HG03354 (cell line): ENCODE data around the gene PTGES.
"Not testable (repeated sequence)": the region's sequence is repeated elsewhere in the genome, so short reads cannot be mapped to it uniquely, and the experiment has no call there.

ENCODE experiments used
- ATAC-seq: cut with Tn5 transposase; IDR thresholded peaks from one replicate; pipeline ENCODE4 v1.9.1; 2021; ENCODE audit warnings: mild to moderate bottlenecking; ENCODE audit not compliant: unreplicated experiment, poor library complexity, severe bottlenecking

PTGES gene

DNA sequence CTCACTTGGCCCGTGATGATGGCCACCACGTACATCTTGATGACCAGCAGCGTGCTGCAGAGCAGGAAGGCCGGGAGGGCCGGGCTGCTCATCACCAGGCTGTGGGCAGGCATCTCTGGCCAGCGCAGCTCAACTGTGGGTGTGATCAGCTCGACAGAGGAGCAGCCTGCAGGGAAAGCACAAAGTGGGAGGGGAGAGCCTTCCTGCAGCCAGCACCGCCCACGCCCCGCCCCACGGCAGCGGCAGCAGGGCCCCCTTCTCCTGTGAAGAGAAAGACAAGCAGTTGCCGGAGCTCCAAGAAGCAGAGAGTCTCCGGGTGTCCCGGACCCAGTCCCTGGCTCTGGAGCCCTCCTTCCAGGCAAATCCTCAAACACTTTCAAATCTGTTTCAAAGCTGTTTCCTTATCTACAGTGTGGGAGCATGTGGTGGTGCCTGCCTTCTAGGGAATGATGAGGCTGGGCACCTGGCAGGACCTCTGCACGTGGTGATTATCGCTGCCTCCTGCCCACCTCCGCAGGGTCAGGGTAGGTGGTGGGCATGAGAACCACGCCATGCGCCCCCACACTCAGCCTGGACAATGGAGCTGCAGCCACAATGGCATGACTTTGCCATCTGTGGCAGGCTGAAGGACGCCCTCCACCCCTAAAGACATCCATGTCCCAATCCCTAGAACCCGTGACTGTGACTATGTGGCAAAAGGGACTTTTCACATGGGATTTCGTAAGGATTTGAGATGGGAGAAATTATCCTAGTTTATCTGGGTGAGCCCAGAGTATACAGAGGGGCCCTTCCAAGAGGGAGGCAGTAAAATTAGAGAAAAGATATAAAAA, at the start of gene PTGES:
Gene PTGES, minus strand, starts transcription at position 143 of the 830 bp plus-strand sequence. Its CDS starts 30 bp downstream, at position 113.
- no peak for ATAC-seq

DNA sequence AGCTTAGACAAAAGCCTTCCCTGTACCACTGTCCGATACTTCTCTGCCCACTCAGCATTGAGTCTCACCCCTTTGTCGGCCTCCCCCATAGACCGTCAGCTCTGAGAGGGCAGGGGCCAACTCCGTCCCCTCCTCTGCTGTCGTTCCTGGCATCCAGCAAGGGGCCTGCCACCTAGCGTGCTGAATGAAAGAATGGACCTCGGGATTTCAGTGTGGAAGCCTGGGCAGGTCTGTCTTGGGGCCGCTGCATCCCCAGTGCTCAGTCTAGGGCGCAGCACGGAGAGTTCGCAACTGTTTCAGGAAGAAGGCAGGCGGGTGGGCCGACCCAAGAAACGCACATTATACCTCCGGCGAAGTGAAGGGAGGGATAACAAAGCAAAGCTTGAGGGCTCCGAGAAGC, 48.7 kb upstream of the PTGES start:
- ATAC-seq, result no peak

- no peak for ATAC-seq
Observed at GRCh38 chr9:129798973-129799372, 46.1 kb upstream of the PTGES start.

- not testable (repeated sequence) for ATAC-seq
Observed at GRCh38 chr9:129796029-129796428, 43.2 kb upstream of the PTGES start.

GRCh38 chr9:129794549-129794948, 41.7 kb upstream of the PTGES start:
- ATAC-seq, result no peak

DNA sequence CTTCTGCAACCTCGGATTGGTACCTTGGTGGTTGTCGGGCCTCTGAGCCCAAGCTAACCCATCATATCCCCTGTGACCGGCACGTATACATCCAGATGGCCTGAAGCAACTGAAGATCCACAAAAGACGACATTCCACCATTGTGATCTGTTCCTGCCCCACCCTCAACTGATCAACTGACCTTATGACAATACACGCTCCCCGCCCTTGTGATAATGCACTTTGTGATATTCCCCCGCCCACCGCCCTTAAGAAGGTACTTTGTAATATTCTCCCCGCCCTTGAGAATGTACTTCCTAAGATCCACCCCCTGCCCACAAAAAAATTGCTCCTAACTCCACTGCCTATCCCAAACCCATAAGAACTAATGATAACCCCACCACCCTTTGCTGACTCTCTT, 33.6 kb upstream of the PTGES start:
- ATAC-seq, result no peak

DNA sequence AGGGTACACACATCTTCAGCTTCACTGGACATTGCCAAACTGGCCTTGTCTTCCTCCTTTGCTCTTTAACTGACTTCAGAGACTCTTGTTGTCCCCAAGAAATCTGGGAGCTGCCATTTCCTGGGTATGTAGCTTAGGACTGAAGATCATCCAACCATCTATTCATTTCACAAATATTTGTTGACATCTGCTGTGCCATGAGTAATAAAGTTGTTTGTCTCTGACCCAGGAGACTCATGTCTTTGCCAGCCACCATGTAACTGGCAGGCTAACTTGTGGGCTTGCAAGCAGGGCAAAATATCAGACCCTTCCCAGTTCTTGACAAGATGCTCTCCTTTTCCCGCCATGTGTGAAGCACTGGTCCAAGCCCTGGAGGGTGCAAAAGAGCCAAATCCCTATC, 33.0 kb upstream of the PTGES start:
- ATAC-seq, result no peak

DNA sequence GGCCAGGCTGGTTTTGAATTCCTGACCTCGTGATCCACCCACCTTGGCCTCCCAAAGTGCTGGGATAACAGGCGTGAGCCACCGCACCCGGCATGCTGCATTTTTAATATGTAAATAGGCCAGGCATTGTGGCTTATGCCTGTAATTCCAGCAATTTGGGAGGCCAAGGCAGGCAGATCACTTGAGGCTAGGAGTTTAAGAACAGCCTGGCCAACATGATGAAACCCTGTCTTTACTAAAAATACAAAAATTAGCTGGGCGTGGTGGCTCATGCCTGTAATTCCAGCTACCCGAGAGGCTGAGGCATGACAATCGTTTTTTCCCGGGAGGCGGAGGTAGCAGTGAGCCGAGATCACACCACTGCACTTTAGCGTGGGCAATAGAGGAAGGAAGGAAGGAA, 32.1 kb upstream of the PTGES start:
- ATAC-seq, result not testable (repeated sequence)

- no peak for ATAC-seq
Observed at GRCh38 chr9:129783516-129784361, 30.9 kb upstream of the PTGES start.

GRCh38 chr9:129781981-129782380, 29.1 kb upstream of the PTGES start:
- ATAC-seq, result no peak

GRCh38 chr9:129781131-129781530, 28.3 kb upstream of the PTGES start:
- ATAC-seq, result no peak

- ATAC-seq, result no peak
Observed at GRCh38 chr9:129779560-129780190, 26.8 kb upstream of the PTGES start.

GRCh38 chr9:129778469-129778868, 25.6 kb upstream of the PTGES start:
- ATAC-seq, result no peak

DNA sequence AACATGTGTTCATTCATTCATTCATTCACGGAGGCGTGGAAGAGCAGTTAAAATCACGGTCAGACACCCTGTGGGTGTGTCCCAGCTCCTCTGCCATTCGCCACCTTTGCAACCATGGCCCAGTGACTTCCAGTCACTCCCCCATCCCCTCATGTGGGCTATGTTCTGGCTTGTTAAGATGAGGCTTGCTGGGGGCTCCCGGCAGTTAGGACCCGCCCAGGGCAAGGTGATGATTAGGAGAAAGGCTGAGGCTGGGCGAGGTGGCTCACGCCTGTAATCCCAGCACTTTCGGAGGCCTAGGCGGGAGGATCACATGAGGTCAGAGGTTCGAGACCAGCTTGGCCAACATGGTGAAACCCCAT, 24.9 kb upstream of the PTGES start:
- ATAC-seq, result no peak

- ATAC-seq, result no peak
Observed at GRCh38 chr9:129776938-129777768, 24.3 kb upstream of the PTGES start.

DNA sequence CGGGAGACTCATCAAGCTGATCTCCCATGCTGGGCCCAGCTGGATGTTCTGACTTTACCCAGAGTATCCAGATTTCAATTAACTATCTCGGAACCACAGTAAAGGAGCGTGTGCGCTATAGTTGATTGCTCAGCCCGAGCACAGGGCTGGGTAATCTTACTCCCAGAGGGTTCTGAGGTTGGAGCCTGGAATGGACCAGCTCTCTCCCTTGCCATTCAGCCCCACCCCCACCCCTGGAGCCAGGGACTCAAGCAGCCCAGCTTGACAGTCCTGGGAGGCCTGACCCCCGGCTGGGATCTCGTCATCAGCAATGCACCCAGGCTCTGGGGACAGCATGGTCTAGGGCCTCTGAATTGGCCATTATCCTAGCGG, 23.7 kb upstream of the PTGES start:
- no peak for ATAC-seq

DNA sequence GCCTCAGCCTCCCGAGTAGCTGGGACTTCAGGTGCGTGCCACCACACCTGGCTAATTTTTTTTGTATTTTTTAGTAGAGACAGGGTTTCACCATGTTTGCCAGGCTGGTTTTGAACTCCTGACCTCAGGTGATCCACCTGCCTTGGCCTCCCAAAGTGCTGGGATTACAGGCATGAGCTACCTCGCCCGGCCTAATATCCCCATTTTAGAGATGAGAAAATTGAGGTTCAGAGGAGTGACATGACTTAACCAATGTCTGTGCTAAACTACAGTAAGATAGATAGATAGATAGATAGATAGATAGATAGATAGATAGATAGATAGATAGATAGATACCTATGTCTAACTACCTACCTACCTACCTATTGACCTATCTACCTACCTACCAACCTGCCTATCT, 23.3 kb upstream of the PTGES start:
- ATAC-seq, result not testable (repeated sequence)

GRCh38 chr9:129775448-129775798, 22.6 kb upstream of the PTGES start:
- no peak for ATAC-seq

GRCh38 chr9:129774791-129775447, 22.1 kb upstream of the PTGES start:
- no peak for ATAC-seq
